Measurements from ENCODE around the gene TLCD2. TPM values are rescaled to one million over a fixed set of nuclear protein-coding genes. Genes with fewer than 3 reads are reported as not detected.
"Not testable (repeated sequence)": the region's sequence is repeated elsewhere in the genome, so short reads cannot be mapped to it uniquely, and the experiment has no call there.

The TLCD2 gene
- total RNA-seq, 1 experiment from 2014 or later = 1.5 TPM

- Mint-ChIP-seq H3K27ac (no peak within 1 kb of the TSS; a peak in 1 of 7 replicates), H3K4me1 (peaks cover 2 to 4% of the 10 kb centered on the region in 2 experiments; a peak in 1 of 4 replicates), H3K9me3 (no peaks in the 10 kb centered on the region), H3K27me3 (ENCODE audit: low read depth) (peaks cover 2% of the 10 kb centered on the region; the same call in 1 of the 2 replicates), H3K36me3 (ENCODE audit: insufficient read depth in 1 of 3, low read depth in 3 of 3) (peaks cover 0 to 9% (median 0%) of the 10 kb centered on the region in 3 experiments; a peak in 4 of 7 replicates), H3K4me3 (peak within 1 kb of the TSS; percentile 63 to 77)
- no peak within 1 kb of the TSS for H2BK5ac ChIP-seq (ENCODE audit: insufficient read length, low read length)
- H2BK12ac ChIP-seq (ENCODE audit: insufficient read length, low read depth, low read length) = no peak within 1 kb of the TSS
- H3K4me1 ChIP-seq (ENCODE audit: insufficient read depth, low read length) = no peaks in the 10 kb centered on the region
- no peaks in the 10 kb centered on the region for H4K20me1 ChIP-seq (ENCODE audit: control insufficient read depth, insufficient read depth, insufficient read length)
- no CpG with 5 or more reads among the region's 57 CpGs for WGBS (ENCODE audit: extremely low coverage, insufficient read length, low lambda C conversion rate)
- H3T11ph ChIP-seq (ENCODE audit: low read length) = no peak within 1 kb of the TSS
- H3K27ac ChIP-seq (ENCODE audit: insufficient read length, low read depth, low read length) = no peak within 1 kb of the TSS
- H2BK15ac ChIP-seq (ENCODE audit: low read depth, low read length) = no peak within 1 kb of the TSS
- H3K23me2 ChIP-seq (ENCODE audit: insufficient read length, low read depth, low read length, poor library complexity, severe bottlenecking) = peaks cover 4% of the 10 kb centered on the region
- peak within 1 kb of the TSS; percentile 25 for H3K4me2 ChIP-seq (ENCODE audit: insufficient read depth, insufficient read length, low read length)
- no peaks in the 10 kb centered on the region for H3K79me1 ChIP-seq (ENCODE audit: insufficient read depth, low read depth, low read length, poor library complexity, severe bottlenecking)
- no peak within 1 kb of the TSS for H2AFZ ChIP-seq (ENCODE audit: low read length)
- H3K27me3 ChIP-seq (ENCODE audit: insufficient read depth, low read length) = no peaks in the 10 kb centered on the region
- no peak within 1 kb of the TSS for H4K8ac ChIP-seq (replicated peaks; ENCODE audit: insufficient read length, low read depth, low read length)
- H3K9me3 ChIP-seq (ENCODE audit: control insufficient read depth, low read depth, low read length) = no peaks in the 10 kb centered on the region
- DNase-seq = peak; percentile 94
- H3K4ac ChIP-seq (ENCODE audit: low read depth, low read length) = no peak within 1 kb of the TSS
- H2BK20ac ChIP-seq (ENCODE audit: low read depth, low read length, poor library complexity, severe bottlenecking) = no peak within 1 kb of the TSS
- H2BK120ac ChIP-seq (ENCODE audit: low read depth, low read length, poor library complexity, severe bottlenecking) = no peak within 1 kb of the TSS
- H3K14ac ChIP-seq (ENCODE audit: insufficient read depth, low read length) = no peak within 1 kb of the TSS; the same call in 1 of the 2 replicates
- H3K23ac ChIP-seq (ENCODE audit: insufficient read length, low read depth, low read length) = no peak within 1 kb of the TSS
- TF ChIP-seq, protein P1, sequence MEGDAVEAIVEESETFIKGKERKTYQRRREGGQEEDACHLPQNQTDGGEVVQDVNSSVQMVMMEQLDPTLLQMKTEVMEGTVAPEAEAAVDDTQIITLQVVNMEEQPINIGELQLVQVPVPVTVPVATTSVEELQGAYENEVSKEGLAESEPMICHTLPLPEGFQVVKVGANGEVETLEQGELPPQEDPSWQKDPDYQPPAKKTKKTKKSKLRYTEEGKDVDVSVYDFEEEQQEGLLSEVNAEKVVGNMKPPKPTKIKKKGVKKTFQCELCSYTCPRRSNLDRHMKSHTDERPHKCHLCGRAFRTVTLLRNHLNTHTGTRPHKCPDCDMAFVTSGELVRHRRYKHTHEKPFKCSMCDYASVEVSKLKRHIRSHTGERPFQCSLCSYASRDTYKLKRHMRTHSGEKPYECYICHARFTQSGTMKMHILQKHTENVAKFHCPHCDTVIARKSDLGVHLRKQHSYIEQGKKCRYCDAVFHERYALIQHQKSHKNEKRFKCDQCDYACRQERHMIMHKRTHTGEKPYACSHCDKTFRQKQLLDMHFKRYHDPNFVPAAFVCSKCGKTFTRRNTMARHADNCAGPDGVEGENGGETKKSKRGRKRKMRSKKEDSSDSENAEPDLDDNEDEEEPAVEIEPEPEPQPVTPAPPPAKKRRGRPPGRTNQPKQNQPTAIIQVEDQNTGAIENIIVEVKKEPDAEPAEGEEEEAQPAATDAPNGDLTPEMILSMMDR (conservative IDR thresholded peaks at IDR 0.05) = no peak
- H3K56ac ChIP-seq (ENCODE audit: insufficient read length, low read depth, low read length) = no peak within 1 kb of the TSS
- no peak within 1 kb of the TSS for H2AK5ac ChIP-seq (ENCODE audit: insufficient read length, low read length)
- no peak within 1 kb of the TSS for H4K91ac ChIP-seq (ENCODE audit: insufficient read length, low read depth, low read length)
- no peak within 1 kb of the TSS for H3K18ac ChIP-seq (ENCODE audit: insufficient read length, low read depth, low read length)
- no peaks in the 10 kb centered on the region for H3K79me2 ChIP-seq (ENCODE audit: insufficient read depth, low read length)
- H3K9ac ChIP-seq (ENCODE audit: extremely low read depth, insufficient read length, low read length) = no peak within 1 kb of the TSS
- H4K5ac ChIP-seq (ENCODE audit: insufficient read length, low read depth, low read length) = no peak within 1 kb of the TSS
These were observed 14.2 kb upstream of the TLCD2 start, which contains the start of gene WDR81 for GRCh38 chr17:1724351-1724868. Gene WDR81 (plus strand): TSS chr17:1724704. CDS start chr17:1724960, 256 bp downstream.

- H3K14ac ChIP-seq (ENCODE audit: insufficient read depth, low read length); H4K91ac ChIP-seq (ENCODE audit: insufficient read length, low read depth, low read length); H3K79me2 ChIP-seq (ENCODE audit: insufficient read depth, low read length); H3T11ph ChIP-seq (ENCODE audit: low read length); H3K9me3 Mint-ChIP-seq; H3K79me1 ChIP-seq (ENCODE audit: insufficient read depth, low read depth, low read length, poor library complexity, severe bottlenecking); H3K18ac ChIP-seq (ENCODE audit: insufficient read length, low read depth, low read length); H2BK5ac ChIP-seq (ENCODE audit: insufficient read length, low read length); H3K56ac ChIP-seq (ENCODE audit: insufficient read length, low read depth, low read length); H2BK20ac ChIP-seq (ENCODE audit: low read depth, low read length, poor library complexity, severe bottlenecking); DNase-seq; H3K27ac ChIP-seq (ENCODE audit: insufficient read length, low read depth, low read length); H3K9me3 ChIP-seq (ENCODE audit: control insufficient read depth, low read depth, low read length); H2AK5ac ChIP-seq (ENCODE audit: insufficient read length, low read length); H3K27me3 ChIP-seq (ENCODE audit: insufficient read depth, low read length); H4K5ac ChIP-seq (ENCODE audit: insufficient read length, low read depth, low read length); H3K27ac Mint-ChIP-seq; H3K4me1 ChIP-seq (ENCODE audit: insufficient read depth, low read length); H4K8ac ChIP-seq (replicated peaks; ENCODE audit: insufficient read length, low read depth, low read length); H3K23ac ChIP-seq (ENCODE audit: insufficient read length, low read depth, low read length); H3K36me3 Mint-ChIP-seq (ENCODE audit: insufficient read depth in 1 of 3, low read depth in 3 of 3); H2AFZ ChIP-seq (ENCODE audit: low read length); H2BK12ac ChIP-seq (ENCODE audit: insufficient read length, low read depth, low read length); H3K27me3 Mint-ChIP-seq (ENCODE audit: low read depth); H3K4ac ChIP-seq (ENCODE audit: low read depth, low read length); H4K20me1 ChIP-seq (ENCODE audit: control insufficient read depth, insufficient read depth, insufficient read length); H3K9ac ChIP-seq (ENCODE audit: extremely low read depth, insufficient read length, low read length); H3K4me2 ChIP-seq (ENCODE audit: insufficient read depth, insufficient read length, low read length); H2BK120ac ChIP-seq (ENCODE audit: low read depth, low read length, poor library complexity, severe bottlenecking); H3K4me3 Mint-ChIP-seq; H2BK15ac ChIP-seq (ENCODE audit: low read depth, low read length): not testable (repeated sequence)
- WGBS (ENCODE audit: extremely low coverage, insufficient read length, low lambda C conversion rate) = no CpG with 5 or more reads among the region's 8 CpGs
- peaks cover 6 to 17% of the 10 kb centered on the region in 2 experiments for H3K4me1 Mint-ChIP-seq
- peaks cover 11% of the 10 kb centered on the region for H3K23me2 ChIP-seq (ENCODE audit: insufficient read length, low read depth, low read length, poor library complexity, severe bottlenecking)
These were observed 11.8 kb upstream of the TLCD2 start for GRCh38 chr17:1722022-1722421.

Measured in H9 (cell line).